Measurements from ENCODE around the gene UCK2. TPM values are rescaled to one million over a fixed set of nuclear protein-coding genes. Genes with fewer than 3 reads are reported as not detected.

UCK2 gene
- total RNA-seq, 1 donor from 2014 or later: 44.2 TPM

DNA sequence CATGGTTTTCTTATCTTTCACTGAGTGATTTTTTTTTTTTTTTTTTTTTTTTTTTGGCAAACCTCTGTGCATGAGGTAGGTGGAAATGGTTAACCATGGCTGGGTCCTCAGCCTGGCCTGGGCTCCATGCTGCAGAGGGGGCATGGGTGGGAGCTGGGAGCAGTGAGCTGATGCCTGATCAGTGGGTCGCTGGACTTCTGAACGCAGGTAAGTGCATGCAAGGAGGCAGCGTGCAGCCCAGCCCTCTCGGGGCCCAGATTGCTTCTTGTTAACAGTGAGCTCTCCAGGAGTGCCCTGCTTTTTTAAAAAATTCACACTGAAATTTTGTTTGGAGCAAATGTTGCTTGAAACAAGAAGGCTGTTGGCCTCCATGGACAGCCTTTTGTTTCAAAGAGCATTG is 75.2 kb downstream of the UCK2 start:
- no peak overlapping the region for H3K4me3 Mint-ChIP-seq (ENCODE audit: unreplicated experiment)
- no peaks in the 10 kb centered on the region for H3K9me3 Mint-ChIP-seq (ENCODE audit: low read depth)
- H3K27ac Mint-ChIP-seq (ENCODE audit: unreplicated experiment): no peak overlapping the region
- TF ChIP-seq, protein P1, sequence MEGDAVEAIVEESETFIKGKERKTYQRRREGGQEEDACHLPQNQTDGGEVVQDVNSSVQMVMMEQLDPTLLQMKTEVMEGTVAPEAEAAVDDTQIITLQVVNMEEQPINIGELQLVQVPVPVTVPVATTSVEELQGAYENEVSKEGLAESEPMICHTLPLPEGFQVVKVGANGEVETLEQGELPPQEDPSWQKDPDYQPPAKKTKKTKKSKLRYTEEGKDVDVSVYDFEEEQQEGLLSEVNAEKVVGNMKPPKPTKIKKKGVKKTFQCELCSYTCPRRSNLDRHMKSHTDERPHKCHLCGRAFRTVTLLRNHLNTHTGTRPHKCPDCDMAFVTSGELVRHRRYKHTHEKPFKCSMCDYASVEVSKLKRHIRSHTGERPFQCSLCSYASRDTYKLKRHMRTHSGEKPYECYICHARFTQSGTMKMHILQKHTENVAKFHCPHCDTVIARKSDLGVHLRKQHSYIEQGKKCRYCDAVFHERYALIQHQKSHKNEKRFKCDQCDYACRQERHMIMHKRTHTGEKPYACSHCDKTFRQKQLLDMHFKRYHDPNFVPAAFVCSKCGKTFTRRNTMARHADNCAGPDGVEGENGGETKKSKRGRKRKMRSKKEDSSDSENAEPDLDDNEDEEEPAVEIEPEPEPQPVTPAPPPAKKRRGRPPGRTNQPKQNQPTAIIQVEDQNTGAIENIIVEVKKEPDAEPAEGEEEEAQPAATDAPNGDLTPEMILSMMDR (IDR thresholded peaks at IDR 0.05): no peak
- H3K4me1 Mint-ChIP-seq (ENCODE audit: low read depth): peaks cover 58% of the 10 kb centered on the region
- H3K36me3 Mint-ChIP-seq (ENCODE audit: low read depth): peaks cover 11% of the 10 kb centered on the region
- DNase-seq (ENCODE audit: low spot score): no peak
- no peaks in the 10 kb centered on the region for H3K27me3 Mint-ChIP-seq (ENCODE audit: low read depth)

GRCh38 chr1:165903672-165904071 is 76.3 kb downstream of the UCK2 start:
- Mint-ChIP-seq H3K27me3 (ENCODE audit: low read depth) (no peaks in the 10 kb centered on the region), H3K9me3 (ENCODE audit: low read depth) (no peaks in the 10 kb centered on the region), H3K4me3 (ENCODE audit: unreplicated experiment) (no peak overlapping the region), H3K4me1 (ENCODE audit: low read depth) (peaks cover 47% of the 10 kb centered on the region), H3K27ac (ENCODE audit: unreplicated experiment) (peak overlapping the region; percentile 70), H3K36me3 (ENCODE audit: low read depth) (peaks cover 19% of the 10 kb centered on the region)
- DNase-seq (ENCODE audit: low spot score): no peak
- TF ChIP-seq, protein P1 (IDR thresholded peaks at IDR 0.05): no peak

DNA sequence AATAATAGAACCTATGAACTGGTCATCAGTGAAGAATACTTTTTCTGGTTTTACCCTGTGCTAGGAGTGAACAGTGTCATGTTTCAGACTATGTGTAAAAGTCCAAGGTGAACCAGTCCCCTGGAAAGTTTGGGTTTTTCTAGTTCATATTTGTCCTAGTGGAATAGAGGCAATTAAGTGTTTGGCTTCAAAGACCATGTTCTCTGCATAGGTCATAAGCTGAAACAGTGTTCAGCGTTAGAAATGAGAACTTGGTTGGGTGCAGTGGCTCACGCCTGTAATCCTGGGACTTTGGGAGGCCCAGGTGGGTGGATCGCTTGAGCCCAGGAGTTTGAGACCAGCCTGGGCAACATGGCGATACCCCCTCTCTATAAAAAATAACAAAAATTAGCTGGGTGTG is 77.5 kb downstream of the UCK2 start:
- Mint-ChIP-seq H3K4me3 (ENCODE audit: unreplicated experiment) (no peak overlapping the region), H3K4me1 (ENCODE audit: low read depth) (peaks cover 34% of the 10 kb centered on the region), H3K9me3 (ENCODE audit: low read depth) (no peaks in the 10 kb centered on the region), H3K27ac (ENCODE audit: unreplicated experiment) (no peak overlapping the region), H3K36me3 (ENCODE audit: low read depth) (peaks cover 21% of the 10 kb centered on the region), H3K27me3 (ENCODE audit: low read depth) (no peaks in the 10 kb centered on the region)
- TF ChIP-seq, protein P1 (IDR thresholded peaks at IDR 0.05): no peak
- DNase-seq (ENCODE audit: low spot score): no peak

- Mint-ChIP-seq H3K4me3 (ENCODE audit: unreplicated experiment) (no peak overlapping the region), H3K9me3 (ENCODE audit: low read depth) (no peaks in the 10 kb centered on the region), H3K36me3 (ENCODE audit: low read depth) (peaks cover 21% of the 10 kb centered on the region), H3K27me3 (ENCODE audit: low read depth) (no peaks in the 10 kb centered on the region), H3K27ac (ENCODE audit: unreplicated experiment) (no peak overlapping the region), H3K4me1 (ENCODE audit: low read depth) (peaks cover 31% of the 10 kb centered on the region)
- TF ChIP-seq, protein P1 (IDR thresholded peaks at IDR 0.05): no peak
- DNase-seq (ENCODE audit: low spot score): no peak
These were observed 78.4 kb downstream of the UCK2 start for GRCh38 chr1:165905853-165906252.

- Mint-ChIP-seq H3K27me3 (ENCODE audit: low read depth) (no peaks in the 10 kb centered on the region), H3K4me1 (ENCODE audit: low read depth) (peaks cover 31% of the 10 kb centered on the region), H3K36me3 (ENCODE audit: low read depth) (peaks cover 21% of the 10 kb centered on the region), H3K9me3 (ENCODE audit: low read depth) (no peaks in the 10 kb centered on the region), H3K27ac (ENCODE audit: unreplicated experiment) (no peak overlapping the region), H3K4me3 (ENCODE audit: unreplicated experiment) (no peak overlapping the region)
- no peak for DNase-seq (ENCODE audit: low spot score)
- TF ChIP-seq, protein P1 (IDR thresholded peaks at IDR 0.05): no peak
These were observed 79.9 kb downstream of the UCK2 start for GRCh38 chr1:165907256-165907857.

All from chondrocyte (in vitro differentiated cells).